HL-60 (cell line): ENCODE results near the gene ZRANB3.

Experiments used
- DNase-seq, 2 experiments: peaks; one replicate each; pipeline ENCODE4 v3.0.0-alpha.2; 2010 to 2020; ENCODE audit warnings: low read depth in 1 of 2, low spot score in 1 of 2
- H3K27ac ChIP-seq: fragments of 250-450 bp; sonication (Bioruptor Pico); replicated peaks from 2 replicates; pipeline ENCODE4 v1.5.1; 2020; ENCODE audit warnings: mild to moderate bottlenecking, moderate library complexity
- H3K27me3 ChIP-seq: fragments of 250-450 bp; sonication (Bioruptor Pico); 2 replicates; pipeline ENCODE4 v1.5.1; 2021; ENCODE audit warnings: mild to moderate bottlenecking, moderate library complexity; ENCODE audit not compliant: insufficient read depth, poor library complexity, severe bottlenecking
- H3K4me3 ChIP-seq: replicated peaks from 2 replicates; pipeline ENCODE4 v1.5.1; 2011; ENCODE audit warnings: mild to moderate bottlenecking, control low read depth, low read length; ENCODE audit not compliant: insufficient read depth
- GABPA ChIP-seq: IDR thresholded peaks from 2 replicates; pipeline ENCODE4 v1.6.1; 2012; ENCODE audit warnings: low read depth
- POLR2AphosphoS5 ChIP-seq: IDR thresholded peaks from 2 replicates; pipeline ENCODE4 v1.6.1; 2012; ENCODE audit warnings: low read depth
- SPI1 ChIP-seq: IDR thresholded peaks from 2 replicates; pipeline ENCODE4 v1.6.1; 2012; ENCODE audit warnings: low read depth, mild to moderate bottlenecking, borderline replicate concordance
- TF ChIP-seq, protein P1 (sequence below): IDR thresholded peaks from one replicate; pipeline ENCODE4 v1.5.1; 2011; ENCODE audit warnings: low read length, control low read depth, inconsistent platforms; ENCODE audit not compliant: insufficient read depth
- TF ChIP-seq, protein P2 (sequence below): IDR thresholded peaks from 2 replicates; pipeline ENCODE4 v1.6.1; 2012; ENCODE audit warnings: low read depth; ENCODE audit not compliant: insufficient replicate concordance

The ZRANB3 gene

GRCh38 chr2:135157856-135158255, 373.2 kb downstream of the ZRANB3 start:
- Histone ChIP-seq H3K27ac (no peak overlapping the region), H3K4me3 (no peak overlapping the region), H3K27me3 (no peaks in the 10 kb centered on the region)
- no peak for DNase-seq
- TF ChIP-seq GABPA (no peak), SPI1 (no peak), POLR2AphosphoS5 (no peak)
- TF ChIP-seq, protein P1, sequence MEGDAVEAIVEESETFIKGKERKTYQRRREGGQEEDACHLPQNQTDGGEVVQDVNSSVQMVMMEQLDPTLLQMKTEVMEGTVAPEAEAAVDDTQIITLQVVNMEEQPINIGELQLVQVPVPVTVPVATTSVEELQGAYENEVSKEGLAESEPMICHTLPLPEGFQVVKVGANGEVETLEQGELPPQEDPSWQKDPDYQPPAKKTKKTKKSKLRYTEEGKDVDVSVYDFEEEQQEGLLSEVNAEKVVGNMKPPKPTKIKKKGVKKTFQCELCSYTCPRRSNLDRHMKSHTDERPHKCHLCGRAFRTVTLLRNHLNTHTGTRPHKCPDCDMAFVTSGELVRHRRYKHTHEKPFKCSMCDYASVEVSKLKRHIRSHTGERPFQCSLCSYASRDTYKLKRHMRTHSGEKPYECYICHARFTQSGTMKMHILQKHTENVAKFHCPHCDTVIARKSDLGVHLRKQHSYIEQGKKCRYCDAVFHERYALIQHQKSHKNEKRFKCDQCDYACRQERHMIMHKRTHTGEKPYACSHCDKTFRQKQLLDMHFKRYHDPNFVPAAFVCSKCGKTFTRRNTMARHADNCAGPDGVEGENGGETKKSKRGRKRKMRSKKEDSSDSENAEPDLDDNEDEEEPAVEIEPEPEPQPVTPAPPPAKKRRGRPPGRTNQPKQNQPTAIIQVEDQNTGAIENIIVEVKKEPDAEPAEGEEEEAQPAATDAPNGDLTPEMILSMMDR: no peak
- TF ChIP-seq, protein P2, sequence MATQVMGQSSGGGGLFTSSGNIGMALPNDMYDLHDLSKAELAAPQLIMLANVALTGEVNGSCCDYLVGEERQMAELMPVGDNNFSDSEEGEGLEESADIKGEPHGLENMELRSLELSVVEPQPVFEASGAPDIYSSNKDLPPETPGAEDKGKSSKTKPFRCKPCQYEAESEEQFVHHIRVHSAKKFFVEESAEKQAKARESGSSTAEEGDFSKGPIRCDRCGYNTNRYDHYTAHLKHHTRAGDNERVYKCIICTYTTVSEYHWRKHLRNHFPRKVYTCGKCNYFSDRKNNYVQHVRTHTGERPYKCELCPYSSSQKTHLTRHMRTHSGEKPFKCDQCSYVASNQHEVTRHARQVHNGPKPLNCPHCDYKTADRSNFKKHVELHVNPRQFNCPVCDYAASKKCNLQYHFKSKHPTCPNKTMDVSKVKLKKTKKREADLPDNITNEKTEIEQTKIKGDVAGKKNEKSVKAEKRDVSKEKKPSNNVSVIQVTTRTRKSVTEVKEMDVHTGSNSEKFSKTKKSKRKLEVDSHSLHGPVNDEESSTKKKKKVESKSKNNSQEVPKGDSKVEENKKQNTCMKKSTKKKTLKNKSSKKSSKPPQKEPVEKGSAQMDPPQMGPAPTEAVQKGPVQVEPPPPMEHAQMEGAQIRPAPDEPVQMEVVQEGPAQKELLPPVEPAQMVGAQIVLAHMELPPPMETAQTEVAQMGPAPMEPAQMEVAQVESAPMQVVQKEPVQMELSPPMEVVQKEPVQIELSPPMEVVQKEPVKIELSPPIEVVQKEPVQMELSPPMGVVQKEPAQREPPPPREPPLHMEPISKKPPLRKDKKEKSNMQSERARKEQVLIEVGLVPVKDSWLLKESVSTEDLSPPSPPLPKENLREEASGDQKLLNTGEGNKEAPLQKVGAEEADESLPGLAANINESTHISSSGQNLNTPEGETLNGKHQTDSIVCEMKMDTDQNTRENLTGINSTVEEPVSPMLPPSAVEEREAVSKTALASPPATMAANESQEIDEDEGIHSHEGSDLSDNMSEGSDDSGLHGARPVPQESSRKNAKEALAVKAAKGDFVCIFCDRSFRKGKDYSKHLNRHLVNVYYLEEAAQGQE: no peak

DNA sequence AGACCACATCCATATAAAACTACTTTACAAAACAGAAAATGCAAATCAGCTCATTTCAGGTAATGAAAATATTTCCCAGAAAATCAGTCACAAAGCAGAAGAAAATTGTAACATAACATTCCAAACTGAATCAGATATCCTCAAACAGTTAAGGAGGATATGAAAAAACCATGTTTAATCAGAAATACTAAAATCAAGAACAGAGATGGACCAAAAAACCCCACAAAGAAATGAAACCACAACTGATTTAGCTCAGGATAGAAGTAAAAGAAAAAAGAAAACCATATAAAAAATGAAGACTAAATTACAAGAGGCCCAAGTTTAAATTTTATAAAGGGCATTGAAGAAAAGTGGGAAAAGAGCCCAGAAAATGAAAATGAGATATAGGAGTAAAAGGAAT, 376.1 kb downstream of the ZRANB3 start:
- no peak overlapping the region for H3K4me3 ChIP-seq
- H3K27me3 ChIP-seq: no peaks in the 10 kb centered on the region
- H3K27ac ChIP-seq: no peak overlapping the region
- no peak for TF ChIP-seq GABPA
- TF ChIP-seq POLR2AphosphoS5: no peak
- TF ChIP-seq, protein P2: no peak
- TF ChIP-seq SPI1: no peak
- TF ChIP-seq, protein P1: no peak
- no peak for DNase-seq

DNA sequence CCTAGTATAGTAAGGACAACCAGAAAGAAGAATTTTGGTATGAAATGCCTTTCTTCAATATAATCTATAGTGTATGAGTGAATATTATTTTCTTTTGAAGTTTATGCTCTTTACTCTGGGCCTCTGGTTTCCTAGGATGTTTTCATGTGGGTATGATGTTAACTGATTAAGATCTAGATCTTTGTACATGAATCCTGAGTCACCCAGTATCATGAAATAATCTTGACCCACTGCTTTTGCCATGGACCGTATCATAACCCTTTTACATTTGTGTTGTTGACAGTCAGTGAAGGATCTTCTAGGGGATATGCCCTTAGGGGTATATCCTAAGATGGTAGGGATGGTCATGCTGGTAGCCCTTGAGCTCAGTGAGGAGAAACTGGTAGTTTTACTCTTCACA, 378.7 kb downstream of the ZRANB3 start:
- no peak for DNase-seq
- Histone ChIP-seq H3K27ac (no peak overlapping the region), H3K27me3 (no peaks in the 10 kb centered on the region), H3K4me3 (no peak overlapping the region)
- no peak for TF ChIP-seq GABPA
- TF ChIP-seq, protein P2: no peak
- TF ChIP-seq POLR2AphosphoS5: no peak
- TF ChIP-seq, protein P1: no peak
- no peak for TF ChIP-seq SPI1
